HUES64 (cell line): ENCODE measurements around the gene PPP2R2C.

Experiments used
- H3K27ac ChIP-seq: 2 replicates; pipeline ENCODE4 v1.7.0; 2013; ENCODE audit warnings: low read depth, low read length, inconsistent platforms
- H3K27me3 ChIP-seq: 2 replicates; pipeline ENCODE4 v1.6.1; 2013; ENCODE audit warnings: mild to moderate bottlenecking, low read length; ENCODE audit not compliant: insufficient read depth
- H3K36me3 ChIP-seq: 2 replicates; pipeline ENCODE4 v1.6.1; 2013; ENCODE audit warnings: mild to moderate bottlenecking, low read length; ENCODE audit not compliant: insufficient read depth
- H3K4me1 ChIP-seq: 2 replicates; pipeline ENCODE4 v1.6.1; 2013; ENCODE audit warnings: mild to moderate bottlenecking, low read length, moderate library complexity; ENCODE audit not compliant: insufficient read depth
- H3K4me3 ChIP-seq: 2 replicates; pipeline ENCODE4 v1.5.1; 2013; ENCODE audit warnings: mild to moderate bottlenecking, low read length, moderate library complexity
- H3K9ac ChIP-seq: 2 replicates; pipeline ENCODE4 v1.6.1; 2013; ENCODE audit warnings: mild to moderate bottlenecking, low read depth, low read length
- H3K9me3 ChIP-seq: 2 replicates; pipeline ENCODE4 v1.6.1; 2013; ENCODE audit warnings: low read depth, low read length; ENCODE audit not compliant: insufficient read depth
- WGBS: fragments of 150-250, 120-280 bp; methylation state at CpG from one replicate; pipeline ENCODE4 v1.1.7; 2013; ENCODE audit warnings: missing lambda C conversion rate; 5-methylcytosine and 5-hydroxymethylcytosine counted together

The PPP2R2C gene

DNA sequence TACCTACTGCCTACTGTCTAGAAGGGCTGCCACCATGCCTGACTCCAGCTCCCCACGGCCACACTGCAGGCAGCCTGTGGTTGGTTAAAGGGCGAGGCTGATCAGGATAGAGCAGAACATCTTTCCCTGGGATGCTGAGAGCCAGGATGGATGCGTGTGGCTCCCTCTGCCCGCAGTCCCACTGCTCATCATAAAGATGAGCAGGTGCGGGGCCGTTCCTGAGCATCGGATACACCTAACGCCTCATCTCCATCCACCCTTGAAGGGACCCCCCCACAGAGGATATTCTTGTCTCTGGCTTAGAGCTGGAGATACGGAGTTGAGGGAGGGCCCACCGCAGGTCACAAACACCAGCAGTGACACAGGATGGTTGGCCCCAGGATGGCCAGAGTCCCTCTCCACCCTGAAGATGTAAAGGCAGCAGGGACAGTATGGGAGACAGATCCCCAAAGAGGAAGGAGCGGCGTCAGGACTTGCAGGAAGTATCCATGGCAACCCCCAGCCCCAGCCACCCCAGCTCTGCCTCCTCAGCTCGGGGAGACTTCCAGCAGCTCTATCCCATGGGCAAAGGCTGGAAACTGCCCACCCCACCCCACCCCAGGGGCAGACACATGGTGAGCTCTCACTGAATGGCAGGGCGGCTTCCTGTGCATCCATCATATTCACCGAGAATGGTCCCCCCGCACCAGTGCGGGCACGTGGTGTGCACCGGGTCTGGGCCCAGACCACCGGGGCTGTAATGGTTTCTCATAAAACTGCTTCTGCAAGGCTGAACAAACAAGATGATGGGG, 19.3 kb downstream of the PPP2R2C start:
- 92% methylated on average over 20 of the region's 20 CpGs for WGBS
- no peak overlapping the region for H3K9ac ChIP-seq
- H3K27ac ChIP-seq = no peak overlapping the region
- no peaks in the 10 kb centered on the region for H3K36me3 ChIP-seq
- no peaks in the 10 kb centered on the region for H3K4me1 ChIP-seq
- no peaks in the 10 kb centered on the region for H3K27me3 ChIP-seq
- H3K4me3 ChIP-seq = no peak overlapping the region
- H3K9me3 ChIP-seq = no peaks in the 10 kb centered on the region

- H3K9me3 ChIP-seq = no peaks in the 10 kb centered on the region
- WGBS = 93% methylated on average over 11 of the region's 11 CpGs
- H3K27me3 ChIP-seq = no peaks in the 10 kb centered on the region
- H3K36me3 ChIP-seq = no peaks in the 10 kb centered on the region
- no peak overlapping the region for H3K4me3 ChIP-seq
- H3K4me1 ChIP-seq = no peaks in the 10 kb centered on the region
- no peak overlapping the region for H3K9ac ChIP-seq
- no peak overlapping the region for H3K27ac ChIP-seq
These were observed 20.1 kb downstream of the PPP2R2C start for GRCh38 chr4:6452116-6452896.

- Histone ChIP-seq H3K4me3 (no peak overlapping the region), H3K4me1 (no peaks in the 10 kb centered on the region), H3K36me3 (no peaks in the 10 kb centered on the region), H3K9me3 (no peaks in the 10 kb centered on the region), H3K27ac (no peak overlapping the region), H3K27me3 (no peaks in the 10 kb centered on the region), H3K9ac (no peak overlapping the region)
- 82% methylated on average over 6 of the region's 6 CpGs for WGBS
These were observed 21.1 kb downstream of the PPP2R2C start for GRCh38 chr4:6451309-6451708.

- H3K27ac ChIP-seq = no peak overlapping the region
- 94% methylated on average over 7 of the region's 7 CpGs for WGBS
- H3K4me3 ChIP-seq = no peak overlapping the region
- no peaks in the 10 kb centered on the region for H3K9me3 ChIP-seq
- no peaks in the 10 kb centered on the region for H3K27me3 ChIP-seq
- H3K4me1 ChIP-seq = no peaks in the 10 kb centered on the region
- no peaks in the 10 kb centered on the region for H3K36me3 ChIP-seq
- no peak overlapping the region for H3K9ac ChIP-seq
These were observed 21.7 kb downstream of the PPP2R2C start for GRCh38 chr4:6450709-6451108.

- no peaks in the 10 kb centered on the region for H3K4me1 ChIP-seq
- H3K9ac ChIP-seq = no peak overlapping the region
- H3K27me3 ChIP-seq = no peaks in the 10 kb centered on the region
- no peaks in the 10 kb centered on the region for H3K9me3 ChIP-seq
- no peaks in the 10 kb centered on the region for H3K36me3 ChIP-seq
- H3K4me3 ChIP-seq = no peak overlapping the region
- 89% methylated on average over 15 of the region's 15 CpGs for WGBS
- H3K27ac ChIP-seq = no peak overlapping the region
These were observed 22.6 kb downstream of the PPP2R2C start for GRCh38 chr4:6449746-6450369.

GRCh38 chr4:6449335-6449734, 23.1 kb downstream of the PPP2R2C start:
- no peaks in the 10 kb centered on the region for H3K27me3 ChIP-seq
- WGBS = 93% methylated on average over 14 of the region's 14 CpGs
- no peaks in the 10 kb centered on the region for H3K4me1 ChIP-seq
- H3K27ac ChIP-seq = no peak overlapping the region
- H3K9me3 ChIP-seq = no peaks in the 10 kb centered on the region
- H3K4me3 ChIP-seq = no peak overlapping the region
- no peaks in the 10 kb centered on the region for H3K36me3 ChIP-seq
- H3K9ac ChIP-seq = no peak overlapping the region

DNA sequence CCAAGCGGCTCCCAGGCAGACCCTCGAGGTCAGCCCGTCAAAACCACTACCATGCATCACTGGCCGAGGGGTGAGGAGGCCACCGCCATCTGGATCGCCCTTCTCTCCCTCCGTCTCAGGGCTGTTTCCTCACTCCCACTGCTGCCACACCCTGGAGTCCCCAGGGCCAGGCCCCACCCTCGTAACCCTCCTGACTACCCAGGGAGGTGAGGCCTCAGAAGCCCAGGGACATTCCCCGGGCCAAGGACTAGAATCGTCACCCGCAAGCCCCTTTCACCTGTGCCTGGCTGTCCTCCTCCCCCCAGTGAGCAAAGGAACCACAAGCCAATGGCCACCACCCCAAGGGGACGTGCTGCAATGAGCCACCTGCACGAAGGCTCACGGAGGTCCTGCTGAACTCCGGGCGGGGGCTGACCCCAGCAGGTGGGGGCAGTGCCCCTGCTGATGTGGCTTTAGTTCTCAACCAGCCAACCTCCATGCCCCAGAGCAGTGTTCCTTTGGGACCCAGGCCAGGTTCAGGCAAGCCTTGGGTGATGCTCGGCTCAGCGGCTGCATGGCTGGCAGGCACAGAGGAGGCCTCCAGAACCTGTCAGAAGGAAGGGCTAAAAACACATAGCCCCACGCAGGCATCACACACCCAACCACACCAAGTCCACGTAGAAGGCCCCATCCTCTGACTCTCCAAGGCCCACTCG, 23.8 kb downstream of the PPP2R2C start:
- 89% methylated on average over 21 of the region's 21 CpGs for WGBS
- Histone ChIP-seq H3K27ac (no peak overlapping the region), H3K9me3 (no peaks in the 10 kb centered on the region), H3K36me3 (no peaks in the 10 kb centered on the region), H3K27me3 (no peaks in the 10 kb centered on the region), H3K4me3 (no peak overlapping the region), H3K4me1 (no peaks in the 10 kb centered on the region), H3K9ac (no peak overlapping the region)

GRCh38 chr4:6447672-6448171, 24.7 kb downstream of the PPP2R2C start:
- Histone ChIP-seq H3K9me3 (no peaks in the 10 kb centered on the region), H3K36me3 (no peaks in the 10 kb centered on the region), H3K27me3 (no peaks in the 10 kb centered on the region), H3K4me3 (no peak overlapping the region), H3K27ac (no peak overlapping the region), H3K4me1 (no peaks in the 10 kb centered on the region), H3K9ac (no peak overlapping the region)
- WGBS = 90% methylated on average over 22 of the region's 22 CpGs

- Histone ChIP-seq H3K27ac (no peak overlapping the region), H3K9ac (no peak overlapping the region), H3K9me3 (no peaks in the 10 kb centered on the region), H3K27me3 (no peaks in the 10 kb centered on the region), H3K36me3 (no peaks in the 10 kb centered on the region), H3K4me3 (no peak overlapping the region), H3K4me1 (no peaks in the 10 kb centered on the region)
- WGBS = 80% methylated on average over 19 of the region's 22 CpGs
These were observed 25.6 kb downstream of the PPP2R2C start for GRCh38 chr4:6446538-6447451.

GRCh38 chr4:6446130-6446482, 26.3 kb downstream of the PPP2R2C start:
- H3K36me3 ChIP-seq = no peaks in the 10 kb centered on the region
- H3K27me3 ChIP-seq = no peaks in the 10 kb centered on the region
- H3K9ac ChIP-seq = no peak overlapping the region
- WGBS = 92% methylated on average over 14 of the region's 14 CpGs
- no peaks in the 10 kb centered on the region for H3K4me1 ChIP-seq
- no peak overlapping the region for H3K27ac ChIP-seq
- no peaks in the 10 kb centered on the region for H3K9me3 ChIP-seq
- H3K4me3 ChIP-seq = no peak overlapping the region
